Astrocyte (in vitro differentiated cells and primary cell): ENCODE data around the gene CES5A.

Experiments
- CTCF ChIP-seq: IDR thresholded peaks from 2 replicates; pipeline ENCODE4 v1.5.1; 2011; ENCODE audit warnings: low read depth, mild to moderate bottlenecking, inconsistent platforms, low read length, moderate library complexity; ENCODE audit not compliant: insufficient read depth
- EZH2 ChIP-seq: IDR thresholded peaks from 2 replicates; pipeline ENCODE4 v1.6.1; 2012; ENCODE audit warnings: mild to moderate bottlenecking, low read length, inconsistent platforms; ENCODE audit not compliant: insufficient read depth

- TF ChIP-seq CTCF (no peak), EZH2 (no peak)
Observed at GRCh38 chr16:55889518-55889917, 14.3 kb upstream of the CES5A start.
